ENCODE measurements around the gene TFF1. TPM values are rescaled to one million over a fixed set of nuclear protein-coding genes. Genes with fewer than 3 reads are reported as not detected.

The TFF1 gene
- total and polyA plus RNA-seq, 12 donors = not detected

DNA sequence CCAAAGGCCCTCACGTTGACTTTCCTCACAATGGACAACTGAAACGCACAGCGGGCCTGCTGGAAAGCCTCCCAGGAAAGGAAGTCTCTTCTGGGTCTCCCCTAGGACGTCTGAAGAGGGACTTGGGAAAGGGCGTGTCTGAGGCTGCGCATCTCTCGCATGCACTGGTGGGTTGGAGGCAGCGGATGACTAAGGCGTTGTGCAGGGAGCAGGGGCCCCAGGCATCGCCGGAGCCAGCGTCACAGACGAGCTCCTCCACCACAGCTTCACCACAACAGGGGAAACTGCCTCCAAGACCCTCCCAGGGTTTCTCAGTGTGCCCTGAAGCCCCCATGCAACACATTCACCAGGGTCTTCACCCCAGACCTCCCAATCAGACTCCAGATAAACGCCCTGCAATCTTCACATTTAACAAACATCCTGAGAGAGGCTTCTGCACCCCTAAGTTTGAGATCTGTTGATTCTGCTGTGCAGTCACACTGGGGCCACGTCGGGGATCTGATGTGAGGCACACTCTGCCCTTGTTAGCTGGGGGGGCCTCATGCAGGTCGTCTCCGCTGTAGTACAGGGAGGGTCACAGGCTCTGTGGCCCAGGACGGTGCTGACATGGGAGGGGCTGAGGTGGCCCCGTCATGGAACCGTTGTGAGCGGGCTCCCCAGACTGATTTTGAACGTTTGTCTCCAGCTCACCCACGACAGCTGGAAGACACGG lies 7.0 kb upstream of the TFF1 start:
- Histone ChIP-seq H3K4me1 (no peaks in the 10 kb centered on the region), H3K27ac (no peak overlapping the region), H3K9me3 (no peaks in the 10 kb centered on the region), H3K4me3 (no peak overlapping the region), H3K27me3 (peaks cover 0 to 74% (median 47%) of the 10 kb centered on the region in 7 donors), H3K36me3 (no peaks in the 10 kb centered on the region)
- no peak for ATAC-seq
- WGBS, 2 donors = 75 to 79% methylated on average over 25 of the region's 25 CpGs
- TF ChIP-seq, protein P1, sequence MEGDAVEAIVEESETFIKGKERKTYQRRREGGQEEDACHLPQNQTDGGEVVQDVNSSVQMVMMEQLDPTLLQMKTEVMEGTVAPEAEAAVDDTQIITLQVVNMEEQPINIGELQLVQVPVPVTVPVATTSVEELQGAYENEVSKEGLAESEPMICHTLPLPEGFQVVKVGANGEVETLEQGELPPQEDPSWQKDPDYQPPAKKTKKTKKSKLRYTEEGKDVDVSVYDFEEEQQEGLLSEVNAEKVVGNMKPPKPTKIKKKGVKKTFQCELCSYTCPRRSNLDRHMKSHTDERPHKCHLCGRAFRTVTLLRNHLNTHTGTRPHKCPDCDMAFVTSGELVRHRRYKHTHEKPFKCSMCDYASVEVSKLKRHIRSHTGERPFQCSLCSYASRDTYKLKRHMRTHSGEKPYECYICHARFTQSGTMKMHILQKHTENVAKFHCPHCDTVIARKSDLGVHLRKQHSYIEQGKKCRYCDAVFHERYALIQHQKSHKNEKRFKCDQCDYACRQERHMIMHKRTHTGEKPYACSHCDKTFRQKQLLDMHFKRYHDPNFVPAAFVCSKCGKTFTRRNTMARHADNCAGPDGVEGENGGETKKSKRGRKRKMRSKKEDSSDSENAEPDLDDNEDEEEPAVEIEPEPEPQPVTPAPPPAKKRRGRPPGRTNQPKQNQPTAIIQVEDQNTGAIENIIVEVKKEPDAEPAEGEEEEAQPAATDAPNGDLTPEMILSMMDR (IDR thresholded peaks at IDR 0.05) = no peak
- intact Hi-C loops (cut with DNase I) = no loop called here
- DNase-seq = no peak

DNA sequence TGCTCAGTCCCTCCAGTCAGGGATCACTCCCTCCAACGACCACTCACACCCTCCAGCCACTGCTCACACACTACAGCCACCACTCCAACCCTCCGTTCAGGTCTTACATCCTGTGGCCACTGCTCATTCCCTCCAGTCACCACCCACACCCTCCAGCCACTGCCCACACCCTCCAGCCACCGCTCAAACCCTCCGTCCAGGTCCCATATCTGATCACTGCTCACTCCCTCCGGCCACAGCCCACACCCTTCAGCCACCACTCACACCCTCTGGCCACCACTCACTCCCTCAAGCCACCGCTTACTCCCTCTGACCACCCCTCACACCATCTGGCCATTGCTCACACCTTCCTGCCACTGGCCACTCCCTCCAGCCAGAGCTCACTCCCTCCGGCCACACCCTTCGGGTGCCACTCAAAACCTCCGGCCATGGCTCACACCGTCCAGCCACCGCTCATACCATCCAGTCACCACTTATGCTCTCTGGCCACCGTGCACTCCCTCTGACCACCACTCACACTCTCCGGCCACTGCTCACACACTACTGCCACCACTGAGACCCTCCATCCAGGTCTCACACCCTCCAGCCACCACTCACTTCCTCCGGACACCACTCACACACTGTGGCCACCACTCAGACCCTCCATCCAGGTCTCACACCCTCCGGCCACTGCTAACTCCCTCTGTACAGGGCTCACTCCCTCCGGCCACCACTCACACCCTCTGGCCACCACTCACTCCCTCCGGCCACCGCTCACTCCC lies 4.7 kb upstream of the TFF1 start:
- ATAC-seq = peak in 1 of 8 donors; percentile 20
- Histone ChIP-seq H3K4me1 (no peaks in the 10 kb centered on the region), H3K36me3 (no peaks in the 10 kb centered on the region), H3K4me3 (no peak overlapping the region), H3K9me3 (no peaks in the 10 kb centered on the region), H3K27ac (no peak overlapping the region), H3K27me3 (peaks cover 0 to 77% (median 40%) of the 10 kb centered on the region in 7 donors)
- TF ChIP-seq, protein P1 (IDR thresholded peaks at IDR 0.05) = no peak
- no peak for DNase-seq
- WGBS, 2 donors = 79 to 80% methylated on average over 18 of the region's 18 CpGs
- intact Hi-C loops (cut with DNase I) = loop anchor here in 1 of 10 donors (1.0 kb wide), 1 partner anchor 13 kb away; no protein-coding TSS in a partner anchor

DNA sequence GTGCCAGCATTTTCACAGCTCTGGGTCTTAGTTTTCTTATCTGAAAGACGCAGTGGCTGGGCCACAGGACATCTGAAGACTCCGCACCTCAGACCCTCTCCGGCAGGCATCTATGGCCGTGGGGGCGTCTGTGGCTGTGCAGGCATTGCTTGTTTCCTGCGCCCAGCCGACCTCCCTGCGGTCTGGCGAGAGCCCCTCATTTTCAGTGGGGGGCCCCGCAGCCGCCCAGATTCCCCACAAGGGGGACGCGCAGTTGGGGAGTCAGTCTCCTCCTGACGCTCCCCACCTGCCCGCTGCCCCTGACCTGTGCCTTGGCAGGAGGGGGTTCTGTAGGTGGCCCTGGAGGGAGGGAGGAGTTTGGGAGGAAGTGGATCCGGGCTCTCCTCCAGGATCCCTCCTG lies 3.5 kb upstream of the TFF1 start:
- Histone ChIP-seq H3K4me1 (no peaks in the 10 kb centered on the region), H3K4me3 (no peak overlapping the region), H3K27me3 (peaks cover 0 to 77% (median 36%) of the 10 kb centered on the region in 7 donors), H3K36me3 (no peaks in the 10 kb centered on the region), H3K27ac (no peak overlapping the region), H3K9me3 (no peaks in the 10 kb centered on the region)
- TF ChIP-seq, protein P1 (IDR thresholded peaks at IDR 0.05) = no peak
- intact Hi-C loops (cut with DNase I) = no loop called here
- WGBS, 2 donors = 56 to 59% methylated on average over 16 of the region's 16 CpGs
- ATAC-seq (no peak), DNase-seq (no peak)

DNA sequence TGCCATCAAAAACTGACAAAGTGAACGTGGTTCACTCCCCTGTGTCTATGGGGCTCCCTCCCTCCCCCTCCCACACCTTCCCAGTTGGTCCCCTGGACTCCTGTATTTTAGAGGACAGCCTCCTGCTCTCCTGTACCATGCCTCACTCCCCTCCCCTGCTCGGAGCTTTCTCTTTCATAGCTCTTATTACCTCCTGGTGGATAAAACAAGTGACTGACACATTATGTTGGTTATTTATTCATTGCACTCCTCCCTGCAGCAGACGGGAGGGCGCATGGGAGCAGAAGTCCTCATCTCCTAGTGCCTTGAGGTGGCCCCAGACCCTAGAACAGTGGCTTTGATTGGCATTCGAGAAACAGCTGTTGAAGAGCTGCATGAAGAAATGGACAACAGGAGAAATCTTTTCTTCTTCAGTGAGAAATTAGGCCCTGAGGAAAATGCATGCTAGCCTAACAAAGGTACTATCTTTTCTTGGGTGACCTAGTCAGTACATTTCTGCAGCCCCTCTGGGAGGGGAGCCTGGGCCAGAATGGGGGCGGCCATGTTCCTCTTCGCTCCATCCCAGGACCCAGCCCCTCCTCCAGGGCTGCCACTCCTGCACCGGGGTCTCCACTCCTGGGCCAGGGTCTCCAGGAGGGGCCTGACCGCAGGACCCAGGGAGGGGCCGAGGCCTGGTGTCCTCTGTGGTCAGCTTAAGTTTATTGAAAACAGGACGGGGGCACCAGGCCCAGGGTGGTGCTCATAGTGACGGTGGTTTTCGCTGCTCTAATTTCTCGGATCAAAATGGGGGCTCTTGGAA lies 1.2 kb upstream of the TFF1 start:
- WGBS, 2 donors = 86% methylated on average over 14 of the region's 14 CpGs
- Histone ChIP-seq H3K4me3 (no peak overlapping the region), H3K36me3 (no peaks in the 10 kb centered on the region), H3K9me3 (no peaks in the 10 kb centered on the region), H3K27me3 (peaks cover 0 to 79% (median 37%) of the 10 kb centered on the region in 7 donors), H3K4me1 (no peaks in the 10 kb centered on the region), H3K27ac (no peak overlapping the region)
- intact Hi-C loops (cut with DNase I) = no loop called here
- DNase-seq = no peak
- ATAC-seq = no peak
- TF ChIP-seq, protein P1 (IDR thresholded peaks at IDR 0.05) = no peak
